SK-N-SH (cell line): ENCODE data around the gene RAB39A. TPM values are rescaled to one million over a fixed set of nuclear protein-coding genes. Genes with fewer than 3 reads are reported as not detected.
"Not testable (repeated sequence)": the region's sequence is repeated elsewhere in the genome, so short reads cannot be mapped to it uniquely, and the experiment has no call there.

ENCODE experiments used
- CTCF ChIA-PET: fragments of 300-600, 350-600 bp; formaldehyde crosslinking; extraction: SDS; loops from one replicate; lab custom pipeline; 2021; lab: Yijun Ruan, JAX
- POLR2A ChIA-PET: fragments of 350-600 bp; sonication (Branson Sonifier 250); formaldehyde crosslinking; extraction: SDS; loops from one replicate; lab custom pipeline; 2020; ENCODE audit warnings: antibody characterized with exemption, inconsistent platforms; lab: Yijun Ruan, JAX
- DNase-seq: peaks from one replicate; pipeline ENCODE4 v3.0.0; 2012
- H2AFZ ChIP-seq: fragments of 200-600 bp; sonication (generic); 2 replicates; pipeline ENCODE4 v1.8.1; 2016; ENCODE audit warnings: antibody characterized with exemption, mild to moderate bottlenecking, low read depth
- H3F3A ChIP-seq: fragments of 200-600 bp; sonication (generic); replicated peaks from 2 replicates; pipeline ENCODE3; 2016; ENCODE audit warnings: antibody characterized with exemption, mild to moderate bottlenecking; ENCODE audit not compliant: insufficient read depth
- H3K27ac ChIP-seq, 2 experiments: fragments of 200-500 bp in 1 of 2; fragments of 200-600 bp in 1 of 2; sonication (Bioruptor generic) in 1 of 2; sonication (generic), shearing (Covaris generic) in 1 of 2; 2 replicates each; pipeline versions ENCODE4 v1.5.1 to v1.6.1; 2014 to 2016; ENCODE audit warnings: low read depth in 2 of 2, inconsistent platforms in 1 of 2, low read length in 1 of 2, mild to moderate bottlenecking in 1 of 2, mixed read lengths in 1 of 2
- H3K27me3 ChIP-seq: fragments of 200-600 bp; sonication (generic), shearing (Covaris generic); 2 replicates; pipeline ENCODE4 v1.6.1; 2016; ENCODE audit warnings: mixed run types; ENCODE audit not compliant: insufficient read depth
- H3K36me3 ChIP-seq, 2 experiments: fragments of 200-500 bp in 1 of 2; fragments of 200-600 bp in 1 of 2; sonication (Bioruptor generic) in 1 of 2; sonication (generic) in 1 of 2; replicated peaks in 1 of 2; 2 replicates each; pipeline versions ENCODE3 to v1.5.1; 2014 to 2016; ENCODE audit warnings: low read length in 1 of 2, mild to moderate bottlenecking in 1 of 2; ENCODE audit not compliant: insufficient read depth in 2 of 2, control insufficient read depth in 1 of 2
- H3K4me1 ChIP-seq, 2 experiments: fragments of 200-500 bp in 1 of 2; fragments of 200-600 bp in 1 of 2; sonication (Bioruptor generic) in 1 of 2; sonication (generic), shearing (Covaris generic) in 1 of 2; 2 replicates each; pipeline versions ENCODE4 v1.5.1 to v1.6.1; 2014 to 2016; ENCODE audit warnings: low read depth in 1 of 2, low read length in 1 of 2, mixed run types in 1 of 2; ENCODE audit not compliant: insufficient read depth in 2 of 2, control insufficient read depth in 1 of 2
- H3K4me2 ChIP-seq: fragments of 200-600 bp; sonication (generic), shearing (Covaris generic); 2 replicates; pipeline ENCODE4 v1.6.1; 2017; ENCODE audit warnings: mixed run types
- H3K4me3 ChIP-seq, 2 experiments: fragments of 200-500 bp in 1 of 2; fragments of 200-600 bp in 1 of 2; sonication (Bioruptor generic) in 1 of 2; sonication (generic), shearing (Covaris generic) in 1 of 2; 2 replicates each; pipeline versions ENCODE4 v1.5.1 to v1.8.1; 2014 to 2016; ENCODE audit warnings: low read depth in 2 of 2, inconsistent platforms in 1 of 2, low read length in 1 of 2, mild to moderate bottlenecking in 1 of 2, mixed read lengths in 1 of 2, moderate library complexity in 1 of 2
- H3K79me2 ChIP-seq: fragments of 200-600 bp; sonication (generic); 2 replicates; pipeline ENCODE4 v1.8.1; 2017; ENCODE audit warnings: mild to moderate bottlenecking; ENCODE audit not compliant: insufficient read depth
- H3K9ac ChIP-seq: fragments of 200-600 bp; sonication (generic); 2 replicates; pipeline ENCODE4 v1.6.1; 2017; ENCODE audit warnings: mixed run types
- H3K9me2 ChIP-seq: fragments of 200-600 bp; sonication (generic); 2 replicates; pipeline ENCODE4 v1.6.1; 2017; ENCODE audit warnings: mixed run types
- H3K9me3 ChIP-seq: fragments of 200-600 bp; sonication (generic); 2 replicates; pipeline ENCODE4 v1.6.1; 2017; ENCODE audit warnings: mixed run types, mild to moderate bottlenecking, moderate library complexity
- H4K20me1 ChIP-seq: fragments of 200-600 bp; sonication (generic); 2 replicates; pipeline ENCODE4 v1.6.1; 2017; ENCODE audit warnings: mild to moderate bottlenecking, mixed run types; ENCODE audit not compliant: insufficient read depth
- CHD2 ChIP-seq: fragments of 150-350 bp; IDR thresholded peaks from 2 replicates; pipeline ENCODE4 v1.6.1; 2018; ENCODE audit warnings: low read length; ENCODE audit not compliant: partially characterized antibody
- EZH2phosphoT487 ChIP-seq: fragments of 200-600 bp; sonication (generic); IDR thresholded peaks from 2 replicates; pipeline ENCODE4 v1.6.1; 2017; ENCODE audit warnings: low read depth, mixed run types, mild to moderate bottlenecking, antibody characterized with exemption, moderate library complexity, borderline replicate concordance
- FOXM1 ChIP-seq: IDR thresholded peaks from 2 replicates; pipeline ENCODE4 v1.4.0; 2012; ENCODE audit warnings: low read depth, mild to moderate bottlenecking
- GATA2 ChIP-seq: sonication (generic); formaldehyde crosslinking; IDR thresholded peaks from 2 replicates; pipeline ENCODE4 v1.5.0; 2020; ENCODE audit warnings: mild to moderate bottlenecking, missing genetic modification reagents
- IRF3 ChIP-seq: fragments of 150-350 bp; IDR thresholded peaks from 2 replicates; pipeline ENCODE4 v1.6.1; 2016; ENCODE audit warnings: mild to moderate bottlenecking, low read depth, low read length
- MAX ChIP-seq: IDR thresholded peaks from 2 replicates; pipeline ENCODE4 v1.4.0; 2012; ENCODE audit warnings: low read depth
- RCOR1 ChIP-seq: fragments of 150-350 bp; IDR thresholded peaks from 2 replicates; pipeline ENCODE4 v1.6.1; 2017; ENCODE audit warnings: antibody characterized with exemption, low read length
- RXRA ChIP-seq: IDR thresholded peaks from 2 replicates; pipeline ENCODE4 v1.4.0; 2012; ENCODE audit warnings: low read depth, mild to moderate bottlenecking, borderline replicate concordance
- TAF1 ChIP-seq: IDR thresholded peaks from 2 replicates; pipeline ENCODE4 v1.6.1; 2012; ENCODE audit warnings: low read depth, mild to moderate bottlenecking, low read length, moderate library complexity, borderline replicate concordance
- YY1 ChIP-seq: IDR thresholded peaks from 2 replicates; pipeline ENCODE4 v1.4.0; 2012; ENCODE audit warnings: low read depth, mild to moderate bottlenecking
- ZBTB33 ChIP-seq: IDR thresholded peaks from 2 replicates; pipeline ENCODE4 v1.4.0; 2012; ENCODE audit warnings: low read depth, borderline replicate concordance
- WGBS: methylation state at CpG from one replicate; pipeline ENCODE4 v1.1.6; 2017; ENCODE audit warnings: low lambda C conversion rate; 5-methylcytosine and 5-hydroxymethylcytosine counted together
- polyA plus RNA-seq, 3 experiments: library from polyadenylated mRNA; depleted of rRNA; stranded (reverse); fragments of >200 nt; gene quantifications; 2 replicates each; pipeline ENCODE4 v1.2.3, GENCODE V29; 2012

The RAB39A gene
- polyA plus RNA-seq, 1 of the 3 experiments (the other 2 are of a cell fraction): 0.18 TPM

GRCh38 chr11:107928046-107928766, at the start of gene RAB39A (continued):
- no peak for TF ChIP-seq ZBTB33
- TF ChIP-seq EZH2phosphoT487: no peak
- TF ChIP-seq CHD2: peak; percentile 94
- peak; percentile 88 for TF ChIP-seq IRF3
- no peak for TF ChIP-seq RXRA
- TF ChIP-seq YY1: no peak
- no peak for TF ChIP-seq FOXM1
- TF ChIP-seq MAX: peak; percentile 71; the same call in 1 of the 2 replicates
- no peak for TF ChIP-seq TAF1
- TF ChIP-seq GATA2 (CRISPR knock-in tag): peak; percentile 37; the same call in 1 of the 2 replicates
- TF ChIP-seq RCOR1: peak; percentile 4; the same call in 1 of the 2 replicates

GRCh38 chr11:107881471-107881870, 46.8 kb upstream of the RAB39A start:
- H3K36me3 ChIP-seq, POLR2A ChIA-PET, CTCF ChIA-PET, H3K4me2 ChIP-seq, H3K9me2 ChIP-seq, H3K9me3 ChIP-seq, H3K27me3 ChIP-seq, H3F3A ChIP-seq, H3K4me3 ChIP-seq, H4K20me1 ChIP-seq, DNase-seq, H3K79me2 ChIP-seq, H3K9ac ChIP-seq, H3K4me1 ChIP-seq, H2AFZ ChIP-seq, H3K27ac ChIP-seq: not testable (repeated sequence)
- WGBS: 85% methylated on average over 9 of the region's 9 CpGs
